Measurements from ENCODE around the gene BSCL2. TPM values are rescaled to one million over a fixed set of nuclear protein-coding genes. Genes with fewer than 3 reads are reported as not detected.

Gene BSCL2
- total and polyA plus RNA-seq, 2 of the 13 experiments (the other 11 are each of a cell fraction or from before 2014, with no cell fraction given), result 19.5 to 21.1 TPM

DNA sequence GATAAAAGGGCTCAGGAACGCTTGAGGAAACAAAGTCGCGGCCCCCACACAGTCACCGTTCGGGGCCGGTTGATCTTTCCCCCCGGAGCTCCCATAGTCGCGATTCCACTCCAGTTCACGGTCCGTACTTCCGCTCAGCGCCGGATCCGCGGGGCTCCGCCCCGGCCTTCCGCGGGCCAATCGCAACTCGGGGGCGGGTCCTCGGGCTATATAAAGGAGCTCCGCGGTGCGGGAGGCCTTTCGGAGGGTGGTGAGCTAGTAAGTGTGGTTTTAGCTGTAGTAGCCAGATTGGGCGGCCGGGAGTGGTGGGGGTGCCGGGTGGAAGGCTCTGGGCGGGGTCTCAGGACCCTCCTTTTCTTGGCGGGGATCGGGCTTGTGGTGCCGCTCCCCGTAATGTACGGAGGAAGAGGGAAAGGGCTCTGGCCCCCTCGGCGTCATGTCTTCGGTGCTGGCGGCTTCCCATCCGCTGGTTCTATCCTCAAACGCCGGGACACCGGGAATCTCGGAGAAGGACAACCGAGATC is 42.1 kb downstream of the BSCL2 start, which contains the start of the genes C11orf98 and CSKMT (continued):
- TF ChIP-seq, protein P1, sequence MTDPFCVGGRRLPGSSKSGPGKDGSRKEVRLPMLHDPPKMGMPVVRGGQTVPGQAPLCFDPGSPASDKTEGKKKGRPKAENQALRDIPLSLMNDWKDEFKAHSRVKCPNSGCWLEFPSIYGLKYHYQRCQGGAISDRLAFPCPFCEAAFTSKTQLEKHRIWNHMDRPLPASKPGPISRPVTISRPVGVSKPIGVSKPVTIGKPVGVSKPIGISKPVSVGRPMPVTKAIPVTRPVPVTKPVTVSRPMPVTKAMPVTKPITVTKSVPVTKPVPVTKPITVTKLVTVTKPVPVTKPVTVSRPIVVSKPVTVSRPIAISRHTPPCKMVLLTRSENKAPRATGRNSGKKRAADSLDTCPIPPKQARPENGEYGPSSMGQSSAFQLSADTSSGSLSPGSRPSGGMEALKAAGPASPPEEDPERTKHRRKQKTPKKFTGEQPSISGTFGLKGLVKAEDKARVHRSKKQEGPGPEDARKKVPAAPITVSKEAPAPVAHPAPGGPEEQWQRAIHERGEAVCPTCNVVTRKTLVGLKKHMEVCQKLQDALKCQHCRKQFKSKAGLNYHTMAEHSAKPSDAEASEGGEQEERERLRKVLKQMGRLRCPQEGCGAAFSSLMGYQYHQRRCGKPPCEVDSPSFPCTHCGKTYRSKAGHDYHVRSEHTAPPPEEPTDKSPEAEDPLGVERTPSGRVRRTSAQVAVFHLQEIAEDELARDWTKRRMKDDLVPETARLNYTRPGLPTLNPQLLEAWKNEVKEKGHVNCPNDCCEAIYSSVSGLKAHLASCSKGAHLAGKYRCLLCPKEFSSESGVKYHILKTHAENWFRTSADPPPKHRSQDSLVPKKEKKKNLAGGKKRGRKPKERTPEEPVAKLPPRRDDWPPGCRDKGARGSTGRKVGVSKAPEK (CRISPR knock-in tag; IDR thresholded peaks at IDR 0.05; ENCODE audit: borderline replicate concordance), result no peak
- TF ChIP-seq EEA1 (CRISPR knock-in tag; IDR thresholded peaks at IDR 0.05; ENCODE audit: borderline replicate concordance) (peak; percentile 26; the same call in 1 of the 2 replicates), ZSCAN20 (CRISPR knock-in tag; IDR thresholded peaks at IDR 0.05; ENCODE audit: borderline replicate concordance) (no peak), ZNF546 (CRISPR knock-in tag; conservative IDR thresholded peaks at IDR 0.05) (peak; percentile 49; the same call in 1 of the 2 replicates), POLR2AphosphoS5 (IDR thresholded peaks at IDR 0.05; ENCODE audit: low read depth, low read length) (peak; percentile 99), RBM22 (optimal IDR thresholded peaks at IDR 0.05; ENCODE audit: low read length) (peak; percentile 8), HNF4G (IDR thresholded peaks at IDR 0.05; ENCODE audit: borderline replicate concordance, low read depth, low read length) (peak; percentile 28; the same call in 1 of the 2 replicates), HNF4G (CRISPR knock-in tag; IDR thresholded peaks at IDR 0.05; ENCODE audit: borderline replicate concordance, low read depth) (no peak), CBX5 (CRISPR knock-in tag; IDR thresholded peaks at IDR 0.05; ENCODE audit: borderline replicate concordance) (peak; percentile 36; the same call in 1 of the 2 replicates), ZNF296 (CRISPR knock-in tag; conservative IDR thresholded peaks at IDR 0.05) (no peak), ZNF607 (CRISPR knock-in tag; IDR thresholded peaks at IDR 0.05; ENCODE audit: borderline replicate concordance) (peak; percentile 83; the same call in 1 of the 2 replicates), HNRNPK (IDR thresholded peaks at IDR 0.05; ENCODE audit: low read depth, low read length, poor library complexity, severe bottlenecking) (peak; percentile 74), ZNF598 (CRISPR knock-in tag; IDR thresholded peaks at IDR 0.05; ENCODE audit: borderline replicate concordance) (peak; percentile 59; the same call in 1 of the 2 replicates), ZNF543 (CRISPR knock-in tag; IDR thresholded peaks at IDR 0.05) (peak; percentile 77; the same call in 1 of the 2 replicates)
- TF ChIP-seq, protein P2, sequence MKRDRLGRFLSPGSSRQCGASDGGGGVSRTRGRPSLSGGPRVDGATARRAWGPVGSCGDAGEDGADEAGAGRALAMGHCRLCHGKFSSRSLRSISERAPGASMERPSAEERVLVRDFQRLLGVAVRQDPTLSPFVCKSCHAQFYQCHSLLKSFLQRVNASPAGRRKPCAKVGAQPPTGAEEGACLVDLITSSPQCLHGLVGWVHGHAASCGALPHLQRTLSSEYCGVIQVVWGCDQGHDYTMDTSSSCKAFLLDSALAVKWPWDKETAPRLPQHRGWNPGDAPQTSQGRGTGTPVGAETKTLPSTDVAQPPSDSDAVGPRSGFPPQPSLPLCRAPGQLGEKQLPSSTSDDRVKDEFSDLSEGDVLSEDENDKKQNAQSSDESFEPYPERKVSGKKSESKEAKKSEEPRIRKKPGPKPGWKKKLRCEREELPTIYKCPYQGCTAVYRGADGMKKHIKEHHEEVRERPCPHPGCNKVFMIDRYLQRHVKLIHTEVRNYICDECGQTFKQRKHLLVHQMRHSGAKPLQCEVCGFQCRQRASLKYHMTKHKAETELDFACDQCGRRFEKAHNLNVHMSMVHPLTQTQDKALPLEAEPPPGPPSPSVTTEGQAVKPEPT (CRISPR knock-in tag; IDR thresholded peaks at IDR 0.05; ENCODE audit: low read depth), result 0 out of 2 replicates have a peak, but pooled peaks have one; percentile 37
- TF ChIP-seq, protein P3, sequence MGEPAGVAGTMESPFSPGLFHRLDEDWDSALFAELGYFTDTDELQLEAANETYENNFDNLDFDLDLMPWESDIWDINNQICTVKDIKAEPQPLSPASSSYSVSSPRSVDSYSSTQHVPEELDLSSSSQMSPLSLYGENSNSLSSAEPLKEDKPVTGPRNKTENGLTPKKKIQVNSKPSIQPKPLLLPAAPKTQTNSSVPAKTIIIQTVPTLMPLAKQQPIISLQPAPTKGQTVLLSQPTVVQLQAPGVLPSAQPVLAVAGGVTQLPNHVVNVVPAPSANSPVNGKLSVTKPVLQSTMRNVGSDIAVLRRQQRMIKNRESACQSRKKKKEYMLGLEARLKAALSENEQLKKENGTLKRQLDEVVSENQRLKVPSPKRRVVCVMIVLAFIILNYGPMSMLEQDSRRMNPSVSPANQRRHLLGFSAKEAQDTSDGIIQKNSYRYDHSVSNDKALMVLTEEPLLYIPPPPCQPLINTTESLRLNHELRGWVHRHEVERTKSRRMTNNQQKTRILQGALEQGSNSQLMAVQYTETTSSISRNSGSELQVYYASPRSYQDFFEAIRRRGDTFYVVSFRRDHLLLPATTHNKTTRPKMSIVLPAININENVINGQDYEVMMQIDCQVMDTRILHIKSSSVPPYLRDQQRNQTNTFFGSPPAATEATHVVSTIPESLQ (CRISPR knock-in tag; conservative IDR thresholded peaks at IDR 0.05), result peak; percentile 92; the same call in 1 of the 2 replicates
- TF ChIP-seq, protein P4, sequence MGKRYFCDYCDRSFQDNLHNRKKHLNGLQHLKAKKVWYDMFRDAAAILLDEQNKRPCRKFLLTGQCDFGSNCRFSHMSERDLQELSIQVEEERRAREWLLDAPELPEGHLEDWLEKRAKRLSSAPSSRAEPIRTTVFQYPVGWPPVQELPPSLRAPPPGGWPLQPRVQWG (CRISPR knock-in tag; IDR thresholded peaks at IDR 0.05; ENCODE audit: borderline replicate concordance, low read depth), result no peak
- TF ChIP-seq, protein P5, sequence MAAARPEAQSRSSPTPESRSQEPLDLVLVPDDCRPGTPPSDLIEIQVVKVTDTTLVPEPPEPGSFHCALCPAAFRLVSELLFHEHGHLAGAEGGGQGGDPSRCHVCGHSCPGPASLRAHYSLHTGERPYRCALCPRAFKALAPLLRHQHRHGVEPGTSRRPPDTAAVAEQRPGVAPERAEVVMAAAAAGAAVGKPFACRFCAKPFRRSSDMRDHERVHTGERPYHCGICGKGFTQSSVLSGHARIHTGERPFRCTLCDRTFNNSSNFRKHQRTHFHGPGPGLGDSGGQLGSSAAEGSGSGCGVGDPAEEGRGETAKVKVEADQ (CRISPR knock-in tag; IDR thresholded peaks at IDR 0.05; ENCODE audit: borderline replicate concordance), result no peak

All from HepG2 (cell line).